Activated T-cell treated with anti-CD3 and anti-CD28 coated beads, Interleukin-2, amount 50 U/mL, for 1 hour (primary cell): ENCODE data around the gene ENG.

Source experiments
- DNase-seq: peaks from one replicate; pipeline ENCODE4 v3.0.0-alpha.2; 2020

Gene ENG

GRCh38 chr9:127770905-127771569 is 83.4 kb downstream of the ENG start:
- DNase-seq: peak; percentile 93

- no peak for DNase-seq
Observed at GRCh38 chr9:127770583-127770904, 83.9 kb downstream of the ENG start.

GRCh38 chr9:127769929-127770582 is 84.4 kb downstream of the ENG start:
- DNase-seq: no peak

DNA sequence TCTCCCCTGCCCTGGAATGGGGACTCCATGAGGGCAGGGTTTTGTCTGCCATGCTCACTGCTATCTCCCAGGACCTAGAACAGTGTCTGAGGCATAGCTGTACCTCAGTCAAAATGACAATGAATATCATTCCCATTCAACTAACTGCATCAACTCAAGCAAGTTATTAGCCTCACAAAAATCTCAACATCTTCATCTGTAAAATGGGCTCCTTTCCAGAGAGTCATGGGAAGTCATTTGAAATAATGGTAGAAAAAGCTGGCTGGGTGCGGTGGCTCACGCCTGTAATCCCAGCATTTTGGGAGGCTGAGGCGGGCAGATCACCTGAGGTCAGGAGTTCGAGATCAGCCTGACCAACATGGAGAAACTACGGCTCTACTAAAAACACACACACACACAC is 85.4 kb downstream of the ENG start:
- DNase-seq: no peak

GRCh38 chr9:127768698-127769097 is 85.8 kb downstream of the ENG start:
- DNase-seq: no peak

DNA sequence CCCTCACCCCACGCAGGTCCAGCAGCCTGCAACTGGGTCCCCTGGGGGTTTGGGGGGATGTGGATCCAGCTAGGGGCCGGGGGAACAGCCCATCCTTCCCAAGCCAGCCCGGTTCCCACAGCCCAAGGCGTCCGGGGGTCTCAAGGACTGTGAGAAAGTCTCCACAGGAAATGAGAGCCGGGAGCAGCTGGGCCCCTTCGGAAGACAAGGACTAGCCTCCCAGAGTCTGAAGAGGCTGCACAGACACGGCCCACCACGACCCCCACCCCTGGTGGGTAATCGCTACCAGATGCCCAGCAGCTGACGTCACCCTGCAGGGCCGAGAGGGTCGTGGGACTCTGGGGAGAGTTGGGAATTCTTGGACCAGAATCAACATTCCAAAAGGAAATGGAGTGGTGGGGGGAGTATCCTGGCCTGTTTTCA is 86.5 kb downstream of the ENG start:
- no peak for DNase-seq

- no peak for DNase-seq
Observed at GRCh38 chr9:127767410-127767809, 87.0 kb downstream of the ENG start.

DNA sequence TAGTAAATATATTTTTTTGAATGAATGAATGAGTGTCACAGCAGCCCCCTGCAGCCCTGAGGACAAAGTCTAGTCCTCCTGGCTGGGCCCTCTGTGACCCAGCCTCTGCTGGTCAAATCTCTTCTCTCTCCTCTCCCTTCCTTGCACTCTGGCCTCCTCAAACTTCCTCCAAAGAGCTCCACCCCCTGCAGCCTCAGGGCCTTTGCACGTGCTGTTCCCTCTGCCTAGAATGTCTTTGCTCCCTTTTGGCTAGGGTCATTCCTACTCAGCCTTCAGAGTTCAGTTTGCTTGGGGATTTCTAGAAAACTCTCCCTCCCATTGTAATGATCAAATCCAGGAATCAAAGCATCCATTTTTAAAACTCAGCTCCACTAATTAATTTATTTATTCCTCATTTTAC is 89.0 kb downstream of the ENG start:
- DNase-seq: no peak
